Body of pancreas (tissue), 4 donors: ENCODE data around the gene MED27. TPM values are rescaled to one million over a fixed set of nuclear protein-coding genes. Genes with fewer than 3 reads are reported as not detected.
A peak's percentile ranks its signal among the peaks of the same experiment; 100 is the strongest.

Experiments
- ATAC-seq: fragments of 150-250 bp; one replicate; pipeline ENCODE4 v1.9.1; 2016
- DNase-seq, 4 donors: peaks; one replicate each; pipeline ENCODE4 v3.0.0-alpha.2; 2019
- H3K27ac ChIP-seq, 4 donors: fragments of 200-600 bp; sonication (generic); 1 replicate in 3 of 4; 2 replicates in 1 of 4; pipeline versions ENCODE4 v1.5.1 to v1.6.1; 2016 to 2019; ENCODE audit warnings: mild to moderate bottlenecking in 1 of 4, mixed read lengths in 1 of 4, moderate library complexity in 1 of 4
- H3K27me3 ChIP-seq, 2 donors: fragments of 200-600 bp; sonication (generic); one replicate each; pipeline ENCODE4 v1.6.0; 2016; ENCODE audit warnings: mild to moderate bottlenecking in 1 of 2
- H3K36me3 ChIP-seq, 2 donors: fragments of 200-600 bp; sonication (generic); replicated peaks in 1 of 2; 2 replicates each; pipeline ENCODE4 v1.5.1; 2016; ENCODE audit warnings: low read depth in 2 of 2; ENCODE audit not compliant: insufficient read depth in 1 of 2
- H3K4me1 ChIP-seq: fragments of 200-600 bp; sonication (generic); one replicate; pipeline ENCODE4 v1.6.0; 2016
- H3K4me3 ChIP-seq, 2 donors: fragments of 200-600 bp; sonication (generic); 1 replicate in 1 of 2; 2 replicates in 1 of 2; pipeline ENCODE4 v1.5.1; 2016 to 2019
- H3K9me3 ChIP-seq, 3 donors: fragments of 200-600 bp; sonication (generic); 1 replicate in 2 of 3; 2 replicates in 1 of 3; pipeline ENCODE4 v1.5.1; 2016
- CTCF ChIP-seq, 7 experiments: fragments of 450-650 bp in 4 of 7; fragments of 200-600 bp in 3 of 7; sonication (generic) in 3 of 7; IDR thresholded peaks; one replicate each; pipeline ENCODE4 v1.5.1; 2016 to 2019; ENCODE audit warnings: antibody characterized with exemption in 7 of 7
- POLR2A ChIP-seq, 3 donors: fragments of 450-650 bp; IDR thresholded peaks; one replicate each; pipeline ENCODE4 v1.6.1; 2016; ENCODE audit warnings: antibody characterized with exemption in 3 of 3, mild to moderate bottlenecking in 2 of 3
- WGBS, 2 donors: methylation state at CpG; one replicate each; pipeline ENCODE4 v1.1.5; 2017; 5-methylcytosine and 5-hydroxymethylcytosine counted together
- intact Hi-C: fragments of 100-400 bp; cut with DNase I; formaldehyde crosslinking; loops from one replicate; pipeline ENCODE4 v1.15.1; 2023
- total RNA-seq, 2 donors: library from RNA; depleted of rRNA; stranded (reverse); fragments of >200 nt; gene quantifications; one replicate each; pipeline ENCODE4 v1.1.0, GENCODE V29; 2016

MED27 gene
- total RNA-seq, 2 donors from 2014 or later = 3.4 to 11.5 TPM

- no peaks in the 10 kb centered on the region for H3K27me3 ChIP-seq
- H3K9me3 ChIP-seq = peaks cover 0 to 17% (median 0%) of the 10 kb centered on the region in 3 donors
- intact Hi-C loops = no loop called here
- H3K27ac ChIP-seq = no peak overlapping the region
- WGBS, 2 donors = 17 to 28% methylated on average over 9 to 10 of the region's 10 CpGs
- DNase-seq (no peak), ATAC-seq (no peak)
- no peaks in the 10 kb centered on the region for H3K4me1 ChIP-seq
- TF ChIP-seq CTCF (IDR thresholded peaks at IDR 0.05) (no peak), POLR2A (IDR thresholded peaks at IDR 0.05) (no peak)
- H3K4me3 ChIP-seq = no peak overlapping the region
- no peaks in the 10 kb centered on the region for H3K36me3 ChIP-seq
These were observed 241.8 kb downstream of the MED27 start for GRCh38 chr9:131837836-131838235.

- intact Hi-C loops = no loop called here
- peak; percentile 21 to 48 (median 26) for DNase-seq
- 16 to 34% methylated on average over 9 to 10 of the region's 10 CpGs for WGBS, 2 donors
- H3K36me3 ChIP-seq = no peaks in the 10 kb centered on the region
- H3K27me3 ChIP-seq = no peaks in the 10 kb centered on the region
- ATAC-seq = no peak
- no peaks in the 10 kb centered on the region for H3K4me1 ChIP-seq
- TF ChIP-seq POLR2A (IDR thresholded peaks at IDR 0.05) (no peak), CTCF (IDR thresholded peaks at IDR 0.05) (peak in 5 of 7 experiments; percentile 14 to 43 (median 31))
- no peak overlapping the region for H3K4me3 ChIP-seq
- H3K27ac ChIP-seq = no peak overlapping the region
- H3K9me3 ChIP-seq = peaks cover 0 to 17% (median 0%) of the 10 kb centered on the region in 3 donors
These were observed 242.4 kb downstream of the MED27 start for GRCh38 chr9:131837316-131837715.

- TF ChIP-seq POLR2A (IDR thresholded peaks at IDR 0.05) (no peak), CTCF (IDR thresholded peaks at IDR 0.05) (no peak)
- WGBS, 2 donors = 75 to 77% methylated on average over 7 to 17 of the region's 17 CpGs
- Histone ChIP-seq H3K36me3 (no peaks in the 10 kb centered on the region), H3K27ac (no peak overlapping the region), H3K4me3 (no peak overlapping the region), H3K4me1 (no peaks in the 10 kb centered on the region), H3K9me3 (peaks cover 0 to 17% (median 0%) of the 10 kb centered on the region in 3 donors), H3K27me3 (no peaks in the 10 kb centered on the region)
- DNase-seq (no peak), ATAC-seq (no peak)
- intact Hi-C loops = no loop called here
These were observed 242.9 kb downstream of the MED27 start for GRCh38 chr9:131836607-131837315.

- TF ChIP-seq CTCF (IDR thresholded peaks at IDR 0.05) (no peak), POLR2A (IDR thresholded peaks at IDR 0.05) (no peak)
- no peak for DNase-seq
- H3K27me3 ChIP-seq = no peaks in the 10 kb centered on the region
These were observed 243.6 kb downstream of the MED27 start for GRCh38 chr9:131836021-131836420.

More at GRCh38 chr9:131836021-131836420, 243.6 kb downstream of the MED27 start:
- no peak for ATAC-seq
- intact Hi-C loops = no loop called here
- peaks cover 0 to 17% (median 0%) of the 10 kb centered on the region in 3 donors for H3K9me3 ChIP-seq
- WGBS, 2 donors = 75 to 79% methylated on average over 17 to 18 of the region's 18 CpGs
- H3K4me1 ChIP-seq = no peaks in the 10 kb centered on the region
- no peak overlapping the region for H3K27ac ChIP-seq
- no peak overlapping the region for H3K4me3 ChIP-seq
- no peaks in the 10 kb centered on the region for H3K36me3 ChIP-seq
